GM12873 (cell line): ENCODE measurements around the gene CLEC4F.
A peak's percentile ranks its signal among the peaks of the same experiment; 100 is the strongest.

Source experiments
- CTCF ChIP-seq: IDR thresholded peaks from 2 replicates; pipeline ENCODE4 v1.5.1; 2012; ENCODE audit warnings: low read depth, mild to moderate bottlenecking, moderate library complexity, low read length, control low read depth; ENCODE audit not compliant: insufficient read depth; ENCODE audit errors: missing control alignments

The CLEC4F gene

GRCh38 chr2:70795164-70795995 is 25.0 kb downstream of the CLEC4F start:
- TF ChIP-seq CTCF, result no peak

GRCh38 chr2:70793450-70793849 is 26.9 kb downstream of the CLEC4F start:
- no peak for TF ChIP-seq CTCF

- no peak for TF ChIP-seq CTCF
Measured at GRCh38 chr2:70790136-70790828, 30.1 kb downstream of the CLEC4F start, which contains the start of gene FIGLA. Gene FIGLA, minus strand, starts transcription at chr2:70790643. Its CDS starts 5 bp downstream, at chr2:70790638.

GRCh38 chr2:70789304-70790135 is 30.9 kb downstream of the CLEC4F start:
- TF ChIP-seq CTCF, result peak; percentile 71

- peak; percentile 60 for TF ChIP-seq CTCF
Measured at GRCh38 chr2:70785137-70785911, 35.1 kb downstream of the CLEC4F start.

GRCh38 chr2:70784320-70784719 is 36.1 kb downstream of the CLEC4F start:
- TF ChIP-seq CTCF, result no peak
